A549 (cell line): ENCODE results near the gene TM7SF3.

Experiments used
- BHLHE40 ChIP-seq: IDR thresholded peaks from 2 replicates; pipeline ENCODE4 v1.6.1; 2012; ENCODE audit warnings: low read depth, low read length, inconsistent platforms
- CTCF ChIP-seq: fragments of >200 bp; sonication (Bioruptor Twin); formaldehyde crosslinking; IDR thresholded peaks from 3 replicates; pipeline ENCODE4 v1.5.1; 2016
- MAX ChIP-seq: IDR thresholded peaks from 2 replicates; pipeline ENCODE4 v1.6.1; 2012
- PBX3 ChIP-seq: IDR thresholded peaks from 2 replicates; pipeline ENCODE4 v1.6.1; 2012
- RAD21 ChIP-seq, 2 experiments: fragments of >200 bp in 1 of 2; sonication (Bioruptor Twin) in 1 of 2; formaldehyde crosslinking in 1 of 2; IDR thresholded peaks in 1 of 2; conservative IDR thresholded peaks in 1 of 2; 2 replicates in 1 of 2; 3 replicates in 1 of 2; pipeline ENCODE4 v1.6.1; 2012 to 2018; ENCODE audit warnings: inconsistent platforms in 1 of 2
- RARB ChIP-seq: fragments of 250-450 bp; sonication (Bioruptor Pico); IDR thresholded peaks from 2 replicates; pipeline ENCODE4 v1.8.0; 2021; ENCODE audit warnings: mild to moderate bottlenecking, moderate library complexity
- RCOR1 ChIP-seq: fragments of 150-350 bp; IDR thresholded peaks from 2 replicates; pipeline ENCODE4 v1.6.1; 2014; ENCODE audit warnings: antibody characterized with exemption, low read length, low read depth

GRCh38 chr12:27052742-27053141, 38.6 kb upstream of the TM7SF3 start:
- TF ChIP-seq MAX: no peak
- no peak for TF ChIP-seq BHLHE40
- TF ChIP-seq RARB (CRISPR knock-in tag): no peak
- TF ChIP-seq RAD21 (conservative IDR thresholded peaks at IDR 0.05 in 1 of 2, IDR thresholded peaks at IDR 0.05 in 1 of 2): no peak
- TF ChIP-seq RCOR1: no peak
- no peak for TF ChIP-seq PBX3
- no peak for TF ChIP-seq CTCF
